Liver (tissue), 9 donors: ENCODE measurements around the gene BRD9. TPM values are rescaled to one million over a fixed set of nuclear protein-coding genes. Genes with fewer than 3 reads are reported as not detected.

Experiments used
- DNase-seq: peaks from one replicate; pipeline ENCODE4 v3.0.0-alpha.2; 2017; ENCODE audit warnings: low spot score
- H3K27ac ChIP-seq, 2 donors: one replicate each; pipeline ENCODE4 v1.7.0; 2013; ENCODE audit warnings: inconsistent platforms in 2 of 2, low read length in 2 of 2, control low read depth in 1 of 2, low read depth in 1 of 2, mild to moderate bottlenecking in 1 of 2
- H3K27me3 ChIP-seq, 4 donors: one replicate each; pipeline versions ENCODE4 v1.6.1 to v1.7.0; 2013; ENCODE audit warnings: low read length in 3 of 4, inconsistent platforms in 1 of 4, mild to moderate bottlenecking in 1 of 4, moderate library complexity in 1 of 4; ENCODE audit not compliant: control insufficient read depth in 4 of 4, insufficient read depth in 4 of 4
- H3K36me3 ChIP-seq, 4 donors: one replicate each; pipeline versions ENCODE4 v1.6.1 to v1.7.0; 2013; ENCODE audit warnings: low read length in 3 of 4, mild to moderate bottlenecking in 3 of 4, low read depth in 1 of 4, moderate library complexity in 1 of 4; ENCODE audit not compliant: control insufficient read depth in 4 of 4, insufficient read depth in 3 of 4
- H3K4me1 ChIP-seq, 4 donors: one replicate each; pipeline versions ENCODE4 v1.6.1 to v1.7.0; 2013; ENCODE audit warnings: low read length in 3 of 4, mild to moderate bottlenecking in 3 of 4, moderate library complexity in 1 of 4; ENCODE audit not compliant: control insufficient read depth in 4 of 4, insufficient read depth in 4 of 4
- H3K4me3 ChIP-seq, 3 donors: one replicate each; pipeline versions ENCODE4 v1.6.1 to v1.7.0; 2013; ENCODE audit warnings: low read length in 3 of 3, control low read depth in 1 of 3, low read depth in 1 of 3, mild to moderate bottlenecking in 1 of 3
- H3K9ac ChIP-seq, 2 donors: one replicate each; pipeline ENCODE4 v1.7.0; 2013; ENCODE audit warnings: low read length in 2 of 2, mild to moderate bottlenecking in 2 of 2, moderate library complexity in 2 of 2, control low read depth in 1 of 2, low read depth in 1 of 2
- H3K9me3 ChIP-seq, 4 donors: one replicate each; pipeline versions ENCODE4 v1.6.1 to v1.7.0; 2013; ENCODE audit warnings: low read length in 3 of 4; ENCODE audit not compliant: control insufficient read depth in 4 of 4
- EGR1 ChIP-seq, 2 donors: IDR thresholded peaks; 2 replicates each; pipeline ENCODE4 v1.6.1; 2016 to 2018; ENCODE audit warnings: antibody characterized with exemption in 2 of 2, low read depth in 2 of 2
- FOXA1 ChIP-seq: IDR thresholded peaks from 2 replicates; pipeline ENCODE4 v1.6.1; 2016; ENCODE audit warnings: antibody characterized with exemption
- FOXA2 ChIP-seq: IDR thresholded peaks from 2 replicates; pipeline ENCODE4 v1.6.1; 2016; ENCODE audit warnings: antibody characterized with exemption
- GABPA ChIP-seq, 2 donors: IDR thresholded peaks in 1 of 2; conservative IDR thresholded peaks in 1 of 2; 2 replicates each; pipeline ENCODE4 v1.6.1; 2016; ENCODE audit warnings: antibody characterized with exemption in 2 of 2, mild to moderate bottlenecking in 1 of 2, moderate library complexity in 1 of 2
- HNF4A ChIP-seq, 2 donors: conservative IDR thresholded peaks; 2 replicates each; pipeline ENCODE4 v1.6.1; 2016; ENCODE audit warnings: antibody characterized with exemption in 2 of 2, mild to moderate bottlenecking in 2 of 2
- HNF4G ChIP-seq: IDR thresholded peaks from 2 replicates; pipeline ENCODE4 v1.6.1; 2016; ENCODE audit warnings: antibody characterized with exemption
- NR2F2 ChIP-seq: IDR thresholded peaks from 2 replicates; pipeline ENCODE4 v1.6.1; 2016; ENCODE audit warnings: antibody characterized with exemption
- RAD21 ChIP-seq, 2 donors: IDR thresholded peaks; 2 replicates each; pipeline ENCODE4 v1.6.1; 2016; ENCODE audit warnings: antibody characterized with exemption in 2 of 2, mild to moderate bottlenecking in 2 of 2
- SP1 ChIP-seq: IDR thresholded peaks from 2 replicates; pipeline ENCODE4 v1.6.1; 2018; ENCODE audit warnings: antibody characterized with exemption, mild to moderate bottlenecking
- TAF1 ChIP-seq: conservative IDR thresholded peaks from 2 replicates; pipeline ENCODE4 v1.6.1; 2016; ENCODE audit warnings: antibody characterized with exemption, mild to moderate bottlenecking
- YY1 ChIP-seq: IDR thresholded peaks from 2 replicates; pipeline ENCODE4 v1.6.1; 2016; ENCODE audit warnings: antibody characterized with exemption, mild to moderate bottlenecking
- WGBS: extraction: QIAGEN DNeasy Blood & Tissue Kit; methylation state at CpG from one replicate; pipeline ENCODE4 v1.1.7; 2013; 5-methylcytosine and 5-hydroxymethylcytosine counted together
- polyA plus RNA-seq, 2 donors: library from polyadenylated mRNA; stranded (reverse) in 1 of 2; unstranded in 1 of 2; fragments of 200-250 nt in 1 of 2; fragments of >200 nt in 1 of 2; fragmentation: Nextera tagmentation in 1 of 2; extraction: Ambion mirVana in 1 of 2; gene quantifications; one replicate each; pipeline versions ENCODE4 v1.2.1 to v1.2.3, GENCODE V29; 2013 to 2015
- total RNA-seq, 2 donors: library from RNA; depleted of rRNA; stranded (reverse); fragments of >200 nt; gene quantifications; one replicate each; pipeline ENCODE4 v1.2.3, GENCODE V29; 2014
- TF ChIP-seq, protein P1 (sequence below): IDR thresholded peaks from 2 replicates; pipeline ENCODE4 v1.6.1; 2016; ENCODE audit warnings: antibody characterized with exemption
- TF ChIP-seq, protein P2 (sequence below): IDR thresholded peaks from 2 replicates; pipeline ENCODE4 v1.6.1; 2016; ENCODE audit warnings: antibody characterized with exemption
- TF ChIP-seq, protein P3 (sequence below): fragments of 150-350 bp; IDR thresholded peaks from 2 replicates; pipeline ENCODE4 v1.5.1; 2017; ENCODE audit warnings: improper control_type of control experiment, low read depth, low read length; ENCODE audit not compliant: missing input control
- donor health status: healthy.
- donor health status: healthy.
- donor health status: healthy.
- donor health status: healthy.
- donor health status: healthy.

Gene BRD9
- total and polyA plus RNA-seq, 4 donors: 7.0 to 17.7 (median 9.5) TPM

DNA sequence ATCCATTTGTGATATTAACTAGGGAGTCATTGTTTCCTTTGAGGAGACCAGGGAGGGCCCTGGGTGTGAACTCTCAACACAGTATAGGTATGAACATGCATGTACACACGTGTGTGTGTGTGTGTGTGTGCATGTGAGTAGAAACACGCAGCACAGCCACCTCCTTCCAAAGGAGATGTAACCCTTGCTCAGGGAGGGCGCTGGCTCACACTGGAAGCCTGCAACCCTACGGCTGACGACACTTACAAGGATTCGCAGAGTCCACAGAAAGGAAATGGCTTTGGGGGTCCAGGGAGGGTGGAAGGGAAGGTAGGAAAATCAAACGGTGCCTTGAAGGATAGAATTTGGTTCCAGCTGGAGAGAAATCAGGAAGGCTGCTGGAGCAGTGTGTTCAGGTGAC, 22.0 kb upstream of the BRD9 start (continued):
- TF ChIP-seq, protein P1, sequence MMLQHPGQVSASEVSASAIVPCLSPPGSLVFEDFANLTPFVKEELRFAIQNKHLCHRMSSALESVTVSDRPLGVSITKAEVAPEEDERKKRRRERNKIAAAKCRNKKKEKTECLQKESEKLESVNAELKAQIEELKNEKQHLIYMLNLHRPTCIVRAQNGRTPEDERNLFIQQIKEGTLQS: no peak
- TF ChIP-seq EGR1 (IDR thresholded peaks at IDR 0.05; ENCODE audit: low read depth in 2 of 2): no peak

DNA sequence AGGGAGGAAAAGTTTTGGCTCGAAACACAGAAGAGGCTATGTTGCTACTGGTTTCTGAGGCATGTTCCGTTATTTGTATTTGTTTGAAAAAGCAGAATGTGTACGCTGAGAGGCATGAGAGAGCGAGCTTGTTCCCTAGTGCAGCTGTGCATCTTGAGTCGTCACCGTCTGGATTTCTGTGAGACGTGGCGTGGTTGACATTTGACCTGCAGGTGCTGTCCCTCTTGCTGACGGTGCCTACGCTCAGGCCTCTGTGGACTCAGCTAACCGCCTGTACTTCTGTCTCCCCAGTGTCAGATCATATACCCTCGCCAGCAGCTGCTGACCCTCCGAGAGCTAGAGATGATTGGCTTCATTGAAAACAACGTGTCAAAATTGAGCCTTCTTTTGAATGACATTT, 21.6 kb upstream of the BRD9 start:
- Histone ChIP-seq H3K36me3 (no peaks in the 10 kb centered on the region), H3K9me3 (no peaks in the 10 kb centered on the region), H3K4me3 (no peak overlapping the region), H3K4me1 (no peaks in the 10 kb centered on the region), H3K27ac (no peak overlapping the region), H3K9ac (no peak overlapping the region), H3K27me3 (no peaks in the 10 kb centered on the region)
- DNase-seq: no peak
- TF ChIP-seq HNF4A (conservative IDR thresholded peaks at IDR 0.05) (no peak), RAD21 (IDR thresholded peaks at IDR 0.05) (no peak), HNF4G (no peak), NR2F2 (no peak), TAF1 (no peak), FOXA1 (no peak), EGR1 (IDR thresholded peaks at IDR 0.05; ENCODE audit: low read depth in 2 of 2) (no peak), GABPA (IDR thresholded peaks at IDR 0.05 in 1 of 2, conservative IDR thresholded peaks at IDR 0.05 in 1 of 2) (no peak), SP1 (no peak), FOXA2 (no peak)
- TF ChIP-seq, protein P1: no peak
- TF ChIP-seq, protein P2, sequence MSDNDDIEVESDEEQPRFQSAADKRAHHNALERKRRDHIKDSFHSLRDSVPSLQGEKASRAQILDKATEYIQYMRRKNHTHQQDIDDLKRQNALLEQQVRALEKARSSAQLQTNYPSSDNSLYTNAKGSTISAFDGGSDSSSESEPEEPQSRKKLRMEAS: no peak
- TF ChIP-seq, protein P3, sequence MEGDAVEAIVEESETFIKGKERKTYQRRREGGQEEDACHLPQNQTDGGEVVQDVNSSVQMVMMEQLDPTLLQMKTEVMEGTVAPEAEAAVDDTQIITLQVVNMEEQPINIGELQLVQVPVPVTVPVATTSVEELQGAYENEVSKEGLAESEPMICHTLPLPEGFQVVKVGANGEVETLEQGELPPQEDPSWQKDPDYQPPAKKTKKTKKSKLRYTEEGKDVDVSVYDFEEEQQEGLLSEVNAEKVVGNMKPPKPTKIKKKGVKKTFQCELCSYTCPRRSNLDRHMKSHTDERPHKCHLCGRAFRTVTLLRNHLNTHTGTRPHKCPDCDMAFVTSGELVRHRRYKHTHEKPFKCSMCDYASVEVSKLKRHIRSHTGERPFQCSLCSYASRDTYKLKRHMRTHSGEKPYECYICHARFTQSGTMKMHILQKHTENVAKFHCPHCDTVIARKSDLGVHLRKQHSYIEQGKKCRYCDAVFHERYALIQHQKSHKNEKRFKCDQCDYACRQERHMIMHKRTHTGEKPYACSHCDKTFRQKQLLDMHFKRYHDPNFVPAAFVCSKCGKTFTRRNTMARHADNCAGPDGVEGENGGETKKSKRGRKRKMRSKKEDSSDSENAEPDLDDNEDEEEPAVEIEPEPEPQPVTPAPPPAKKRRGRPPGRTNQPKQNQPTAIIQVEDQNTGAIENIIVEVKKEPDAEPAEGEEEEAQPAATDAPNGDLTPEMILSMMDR: no peak
- WGBS: 93% methylated on average over 14 of the region's 14 CpGs

DNA sequence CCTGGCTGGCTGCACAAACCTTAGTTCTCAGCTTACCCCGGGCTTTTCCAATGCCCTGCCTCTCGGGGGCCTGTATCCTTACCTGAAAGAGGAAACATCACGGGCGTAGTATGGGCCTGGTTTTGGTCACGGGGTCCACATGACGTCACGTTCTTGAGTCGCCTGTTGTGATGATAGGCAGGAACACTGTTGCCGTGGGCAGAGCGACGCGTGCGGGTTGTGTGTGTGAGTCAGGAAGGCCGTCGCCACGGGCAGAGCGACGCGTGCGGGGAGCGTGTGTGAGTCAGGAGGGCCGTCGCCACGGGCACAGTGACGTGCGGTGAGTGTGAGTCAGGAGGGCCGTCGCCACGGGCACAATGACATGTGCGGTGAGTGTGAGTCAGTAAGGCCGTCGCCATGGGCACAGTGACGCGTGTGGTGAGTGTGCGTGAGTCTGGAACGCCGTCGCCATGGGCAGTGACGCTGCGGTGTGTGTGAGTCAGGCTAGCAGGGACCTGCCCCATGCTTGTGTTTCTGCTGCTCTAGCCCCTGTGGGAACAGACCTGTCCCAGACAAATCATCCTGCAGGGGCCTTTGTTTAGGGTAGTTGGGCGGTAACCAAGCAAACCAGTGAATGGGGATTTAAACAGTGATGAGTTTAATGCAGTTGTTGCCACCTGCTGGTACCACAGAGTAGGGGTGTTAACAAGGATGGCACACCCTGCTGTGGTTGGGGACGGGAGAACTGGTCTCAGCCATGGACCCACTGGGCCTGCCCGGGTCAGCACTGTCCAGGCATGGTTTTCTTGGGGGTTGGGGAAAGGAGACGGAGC, 19.9 kb upstream of the BRD9 start:
- H3K27ac ChIP-seq: no peak overlapping the region
- no peaks in the 10 kb centered on the region for H3K4me1 ChIP-seq
- H3K9me3 ChIP-seq: no peaks in the 10 kb centered on the region
- TF ChIP-seq EGR1 (IDR thresholded peaks at IDR 0.05; ENCODE audit: low read depth in 2 of 2): no peak
- TF ChIP-seq YY1: no peak
- no peak for TF ChIP-seq FOXA2
- no peak for DNase-seq
- 97% methylated on average over 44 of the region's 44 CpGs for whole genome bisulfite sequencing
- no peaks in the 10 kb centered on the region for H3K36me3 ChIP-seq
- H3K4me3 ChIP-seq: no peak overlapping the region
- H3K9ac ChIP-seq: no peak overlapping the region
- H3K27me3 ChIP-seq: no peaks in the 10 kb centered on the region
